ENCODE measurements around the gene ACP1.
"Not testable (repeated sequence)": the region's sequence is repeated elsewhere in the genome, so short reads cannot be mapped to it uniquely, and the experiment has no call there.

ACP1 gene

DNA sequence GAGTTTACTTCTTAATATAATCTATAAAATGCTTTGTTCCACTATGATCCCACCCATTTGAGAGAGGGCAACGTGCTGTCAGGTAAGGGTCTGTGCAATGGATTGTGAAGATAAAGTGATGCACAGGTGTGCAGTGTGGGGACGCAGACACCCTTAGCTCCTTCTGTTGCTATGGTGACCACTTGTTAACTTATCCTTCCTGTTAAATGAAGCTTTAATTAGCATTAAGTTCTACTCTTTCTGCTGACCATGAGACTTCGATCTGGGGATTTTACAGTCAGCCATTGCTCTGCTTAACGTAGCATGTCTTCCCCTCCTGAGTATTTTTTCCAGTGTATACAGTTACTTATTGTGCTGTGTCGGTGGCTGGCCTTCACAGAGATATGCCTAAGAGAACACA, 46.2 kb downstream of the ACP1 start:
- DNase-seq (ENCODE audit: low read depth, low spot score) = no peak

DNA sequence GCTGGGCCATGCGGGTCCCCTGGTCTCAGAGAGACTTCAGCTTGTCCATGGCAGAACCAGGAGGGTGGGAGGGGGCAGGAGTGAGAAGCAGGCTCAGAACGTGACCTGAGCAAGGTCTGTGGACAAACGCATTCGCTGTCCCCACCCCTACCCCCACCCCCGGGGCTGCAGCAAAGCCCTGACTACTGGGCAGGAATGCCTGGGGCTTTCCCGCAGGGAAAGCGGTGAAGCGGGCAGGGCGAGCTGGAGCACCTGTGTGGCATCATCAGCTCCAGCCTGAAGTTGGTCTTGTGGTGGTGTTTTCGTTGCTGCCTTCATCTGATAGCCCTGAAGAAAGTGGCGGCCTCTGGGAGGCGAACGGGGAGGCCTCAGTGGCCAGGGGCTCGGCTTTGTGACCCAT, 49.2 kb downstream of the ACP1 start:
- DNase-seq (ENCODE audit: low read depth, low spot score) = no peak

GRCh38 chr2:314561-315336, 50.0 kb downstream of the ACP1 start:
- no peak for DNase-seq (ENCODE audit: low read depth, low spot score)

DNA sequence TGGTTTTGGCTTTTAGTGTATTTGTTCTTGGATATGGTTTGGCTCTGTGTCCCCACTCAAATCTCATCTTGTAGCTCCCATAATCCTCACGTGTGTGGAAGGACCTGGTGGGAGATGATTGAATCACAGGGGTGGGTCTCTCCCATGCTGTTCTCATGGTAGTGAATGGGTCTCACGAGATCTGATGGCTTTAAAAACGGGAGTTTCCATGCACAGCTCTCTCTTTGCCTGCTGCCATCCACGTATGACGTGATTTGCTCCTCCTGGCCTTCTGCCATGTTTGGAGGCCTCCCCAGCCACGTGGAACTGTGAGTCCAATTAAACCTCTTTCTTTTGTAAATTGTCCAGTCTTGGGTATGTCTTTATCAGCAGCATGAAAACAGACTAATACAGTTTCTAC, 51.2 kb downstream of the ACP1 start:
- DNase-seq (ENCODE audit: low read depth, low spot score) = not testable (repeated sequence)

- no peak for DNase-seq (ENCODE audit: low read depth, low spot score)
Observed at GRCh38 chr2:316381-316780, 51.6 kb downstream of the ACP1 start.

DNA sequence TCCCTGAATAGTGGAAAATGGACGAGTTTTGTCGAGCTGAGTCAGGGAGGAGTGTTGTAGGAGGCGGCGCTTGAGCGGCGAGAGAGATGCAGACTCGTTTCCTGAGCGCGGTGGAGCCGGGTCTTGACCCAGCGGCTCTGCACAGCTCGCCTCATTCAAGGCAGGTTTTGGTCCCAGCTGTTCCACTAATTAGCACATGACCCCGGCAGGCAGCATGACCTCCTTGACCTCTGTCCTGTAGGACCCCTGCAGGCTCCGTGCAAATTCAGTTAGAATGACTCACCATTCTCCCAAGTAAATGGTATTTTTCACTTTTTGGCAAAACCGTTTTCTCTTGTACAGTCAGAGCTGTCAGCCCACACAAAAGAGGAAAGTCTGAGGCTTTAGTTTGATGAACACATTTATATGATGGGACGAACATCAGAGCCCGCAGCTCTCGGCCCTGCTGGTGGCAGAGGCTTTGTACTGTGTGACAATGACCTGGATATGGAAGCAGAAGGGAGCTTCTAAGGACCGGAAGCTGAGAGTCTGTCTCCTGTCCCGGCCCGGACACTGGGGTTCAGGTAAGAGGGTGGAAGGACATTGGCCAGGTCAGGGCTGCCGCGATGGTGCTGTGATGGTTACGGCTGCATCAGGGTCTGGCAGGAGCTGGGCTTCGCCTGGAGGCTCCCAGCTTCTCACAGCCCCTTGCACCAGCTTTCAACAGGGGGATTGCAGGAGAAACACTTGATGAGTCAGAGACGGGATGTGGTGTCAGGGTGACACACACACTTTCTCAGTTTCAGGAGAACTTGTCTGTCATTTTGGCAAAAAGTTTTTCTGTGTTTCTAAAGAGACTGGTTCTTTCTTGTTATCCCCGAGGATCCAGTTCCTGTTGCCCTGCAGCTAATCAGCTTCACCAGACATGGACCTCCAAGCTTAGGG, 53.0 kb downstream of the ACP1 start:
- DNase-seq (ENCODE audit: low read depth, low spot score) = no peak

GRCh38 chr2:319059-319600, 54.4 kb downstream of the ACP1 start:
- DNase-seq (ENCODE audit: low read depth, low spot score) = no peak

DNA sequence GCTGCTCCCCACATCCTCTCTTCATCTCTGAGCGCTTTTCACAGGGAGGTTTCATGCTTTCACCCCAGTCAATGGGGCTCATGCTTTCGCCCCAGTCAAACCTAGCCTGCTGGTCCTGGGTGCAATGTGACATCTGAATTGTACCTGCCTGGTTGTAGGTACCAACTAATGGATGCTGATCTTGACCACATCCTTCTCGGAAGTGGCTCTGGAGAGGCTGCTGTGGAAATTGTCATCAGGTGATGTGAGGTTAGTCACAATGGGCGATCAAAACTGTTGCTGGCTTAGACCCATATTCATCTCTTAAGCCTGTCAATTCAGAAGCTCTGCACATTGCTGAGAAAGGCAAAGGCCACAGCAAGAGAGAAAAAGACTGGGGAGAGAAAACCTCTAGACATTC, 55.8 kb downstream of the ACP1 start:
- no peak for DNase-seq (ENCODE audit: low read depth, low spot score)

GRCh38 chr2:322326-322725, 57.6 kb downstream of the ACP1 start:
- DNase-seq (ENCODE audit: low read depth, low spot score) = no peak

GRCh38 chr2:323035-323434, 58.3 kb downstream of the ACP1 start:
- DNase-seq (ENCODE audit: low read depth, low spot score) = no peak

Data from activated CD4-positive, CD25-positive, alpha-beta regulatory T cell treated with anti-CD3 and anti-CD28 coated beads, Interleukin-2, amount 50 U/mL, for 16 hours (primary cell).